ENCODE measurements around the gene IL33. TPM values are rescaled to one million over a fixed set of nuclear protein-coding genes. Genes with fewer than 3 reads are reported as not detected.

Gene IL33
- total and polyA plus RNA-seq, 2 of the 8 experiments (the other 6 are each of a cell fraction or from before 2014, with no cell fraction given), result not detected

DNA sequence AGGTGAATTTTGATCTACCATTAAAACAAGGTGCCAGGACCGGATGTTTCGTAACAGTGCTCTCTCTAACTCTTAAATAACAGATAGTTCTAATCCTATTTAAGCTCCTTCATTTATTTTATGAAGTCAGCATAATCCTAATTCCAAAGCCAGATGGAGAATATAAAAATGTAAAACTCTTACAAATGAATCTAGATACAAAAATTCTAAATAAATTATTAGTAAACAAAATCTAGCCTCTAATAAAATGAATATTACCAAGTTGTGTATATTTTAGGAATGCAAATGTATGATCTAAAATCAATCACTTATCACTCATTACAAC is 32.4 kb upstream of the IL33 start:
- WGBS, 2 experiments (ENCODE audit: extremely low coverage in 1 of 2, insufficient coverage in 1 of 2, insufficient read length in 1 of 2, insufficient replicate concordance in 2 of 2, low coverage in 1 of 2, low lambda C conversion rate in 2 of 2, missing lambda C conversion rate in 1 of 2), result 88% methylated on average over 2 of the region's 2 CpGs; no CpG with 5 or more reads in 1 of the 2 experiments
- H3K27ac ChIP-seq (ENCODE audit: low read depth, low read length), result peak overlapping the region; percentile 75; the same call in 1 of the 2 replicates
- no peak overlapping the region for H3K4ac ChIP-seq (replicated peaks; ENCODE audit: insufficient read length, low read depth, low read length)
- no peak for FAIRE-seq
- H3K23me2 ChIP-seq (ENCODE audit: low read depth, low read length), result no peaks in the 10 kb centered on the region
- H2AFZ ChIP-seq (ENCODE audit: low read length), result no peak overlapping the region
- POLR2A ChIA-PET (ENCODE audit: partially characterized antibody), result interaction anchor here (1.2 to 1.4 kb wide), 3 partner anchors 10 to 18 kb away, joined by 3 to 4 read pairs (median 4); no protein-coding TSS in a partner anchor
- no peak overlapping the region for H4K91ac ChIP-seq (replicated peaks; ENCODE audit: insufficient read length, low read length)
- no peak overlapping the region for H2BK15ac ChIP-seq (ENCODE audit: low read length)
- no peak overlapping the region for H2BK120ac ChIP-seq (replicated peaks; ENCODE audit: low read depth, low read length)
- H3K79me2 ChIP-seq (ENCODE audit: control insufficient read depth in 1 of 2, insufficient read depth in 2 of 2, low read length in 2 of 2), result no peaks in the 10 kb centered on the region
- no peak overlapping the region for H2BK5ac ChIP-seq (ENCODE audit: low read depth, low read length)
- H3K4me2 ChIP-seq (ENCODE audit: insufficient read depth in 1 of 2, low read depth in 2 of 2, low read length in 2 of 2), result no peak overlapping the region
- H2BK20ac ChIP-seq (ENCODE audit: low read length), result no peak overlapping the region
- CTCF ChIA-PET (ENCODE audit: partially characterized antibody), result interaction anchor here (1.3 to 1.4 kb wide), 3 partner anchors 12 to 14 kb away, joined by 3 to 10 read pairs (median 5); no protein-coding TSS in a partner anchor
- no peaks in the 10 kb centered on the region; a peak in 3 of 8 replicates for H3K36me3 ChIP-seq (ENCODE audit: control insufficient read depth in 2 of 4, insufficient read depth in 4 of 4, low read length in 3 of 4)
- H3K14ac ChIP-seq (ENCODE audit: insufficient read length), result no peak overlapping the region
- TF ChIP-seq EZH2 (IDR thresholded peaks at IDR 0.05; ENCODE audit: low read depth, low read length, severe bottlenecking), result no peak
- no peak overlapping the region for H2AK5ac ChIP-seq (ENCODE audit: low read depth, low read length)
- no peak overlapping the region for H4K5ac ChIP-seq (ENCODE audit: insufficient read length, low read depth, low read length)
- no peak overlapping the region for H3K9ac ChIP-seq (replicated peaks in 1 of 4; ENCODE audit: extremely low read depth in 1 of 4, low read depth in 3 of 4, low read length in 3 of 4)
- no peak overlapping the region for H3K4me3 ChIP-seq (ENCODE audit: extremely low read depth in 1 of 4, insufficient read depth in 2 of 4, low read depth in 3 of 4, low read length in 4 of 4)
- H3K79me1 ChIP-seq (ENCODE audit: low read depth, low read length), result no peaks in the 10 kb centered on the region
- H3K4me1 ChIP-seq (replicated peaks in 1 of 4; ENCODE audit: control insufficient read depth in 3 of 4, insufficient read depth in 4 of 4, low read length in 3 of 4), result peaks cover 0 to 5% (median 0%) of the 10 kb centered on the region in 4 experiments; a peak in 2 of 7 replicates
- H3K9me3 ChIP-seq (ENCODE audit: insufficient read depth in 2 of 2, low read depth in 1 of 2, low read length in 1 of 2), result no peaks in the 10 kb centered on the region; a peak in 1 of 4 replicates
- H3K56ac ChIP-seq (replicated peaks; ENCODE audit: insufficient read length, low read depth, low read length), result no peak overlapping the region
- no peak overlapping the region for H3K23ac ChIP-seq (ENCODE audit: insufficient read length)
- H2BK12ac ChIP-seq (ENCODE audit: low read depth, low read length), result no peak overlapping the region
- H3K27me3 ChIP-seq (replicated peaks in 1 of 4; ENCODE audit: control insufficient read depth in 3 of 4, extremely low read depth in 1 of 4, insufficient read depth in 3 of 4, low read length in 3 of 4), result no peaks in the 10 kb centered on the region
- no peak overlapping the region for H3K18ac ChIP-seq (ENCODE audit: extremely low read depth, low read length)
- no peaks in the 10 kb centered on the region for H4K20me1 ChIP-seq (replicated peaks in 1 of 2; ENCODE audit: control insufficient read depth in 1 of 2, insufficient read depth in 2 of 2, low read length in 2 of 2)
- DNase-seq (ENCODE audit: low read depth in 1 of 2, low spot score in 2 of 2), result no peak
- H4K8ac ChIP-seq (ENCODE audit: extremely low read depth, insufficient read depth, low read length), result no peak overlapping the region
